NCI-H526 (cell line): ENCODE results near the gene NSG1.

Experiments used
- DNase-seq, 2 experiments: peaks; one replicate each; lab custom pipeline; 2025; lab: John Stamatoyannopoulos, UW

NSG1 gene

GRCh38 chr4:4374388-4375098, 12.4 kb upstream of the NSG1 start:
- DNase-seq, result no peak

DNA sequence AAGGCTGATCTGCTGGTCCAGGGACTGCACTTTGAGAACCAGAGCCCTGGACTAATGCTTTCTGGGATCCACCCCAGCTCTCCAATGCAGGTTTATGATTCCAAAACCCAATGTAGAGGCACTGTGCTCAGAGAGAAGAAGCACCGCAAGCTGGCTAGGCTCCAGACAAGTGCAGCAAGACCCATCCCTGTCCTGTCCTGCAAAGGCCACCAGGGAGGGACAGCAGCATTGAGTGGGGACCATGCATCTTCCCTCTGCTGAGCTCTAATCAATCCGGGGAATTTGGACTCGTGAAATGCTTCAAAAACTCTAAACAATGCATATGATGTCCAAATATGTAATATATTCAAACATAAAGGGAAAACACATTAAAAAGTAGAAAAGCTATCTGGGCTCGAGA, 10.8 kb upstream of the NSG1 start:
- no peak for DNase-seq

- no peak for DNase-seq
These were observed 9.7 kb upstream of the NSG1 start for GRCh38 chr4:4377191-4377590.

- DNase-seq, result no peak
These were observed 9.0 kb upstream of the NSG1 start for GRCh38 chr4:4377732-4378460.

- DNase-seq, result no peak
These were observed 7.3 kb upstream of the NSG1 start for GRCh38 chr4:4379540-4380087.

- DNase-seq, result no peak
These were observed 3.8 kb upstream of the NSG1 start for GRCh38 chr4:4383085-4383484.

- peak; percentile 12 to 75 for DNase-seq
These were observed 2.1 kb upstream of the NSG1 start for GRCh38 chr4:4384837-4385236.

DNA sequence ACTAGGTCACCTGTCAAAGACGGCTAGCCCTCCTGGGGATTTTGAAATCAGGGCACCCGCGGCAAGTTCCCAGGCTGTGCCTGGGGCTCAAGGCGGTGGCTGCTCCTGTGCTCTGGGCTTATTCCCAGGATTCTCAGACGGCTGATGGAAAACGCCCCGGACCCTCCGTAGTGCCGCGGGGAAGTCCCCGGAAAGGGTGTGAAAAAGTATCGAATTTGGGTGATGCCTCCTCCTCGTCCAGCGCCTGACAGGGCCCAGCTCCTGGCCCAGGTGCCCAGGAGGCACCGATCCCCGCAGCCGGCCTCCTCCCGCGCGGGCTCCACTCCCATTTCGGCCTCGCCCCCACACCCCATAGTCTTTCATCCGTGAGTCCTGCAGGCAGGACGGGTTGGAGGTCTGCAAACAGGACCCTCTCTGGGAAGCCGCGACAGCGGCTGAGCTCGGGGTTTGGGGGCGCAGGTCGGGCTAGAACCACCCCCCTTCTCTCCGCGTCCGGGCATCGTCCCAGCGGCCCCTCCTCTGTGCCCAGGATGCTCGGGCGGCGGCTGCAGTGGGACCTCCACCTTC, 1.1 kb upstream of the NSG1 start:
- DNase-seq, result no peak

GRCh38 chr4:4386296-4386735, 586 bp upstream of the NSG1 start:
- DNase-seq, result peak; percentile 68 to 87

GRCh38 chr4:4387531-4388310, 819 bp downstream of the NSG1 start:
- DNase-seq, result peak; percentile 37 to 74

- DNase-seq, result no peak
These were observed 1.4 kb downstream of the NSG1 start for GRCh38 chr4:4388311-4388790.

GRCh38 chr4:4388836-4389575, 2.1 kb downstream of the NSG1 start:
- DNase-seq, result no peak

DNA sequence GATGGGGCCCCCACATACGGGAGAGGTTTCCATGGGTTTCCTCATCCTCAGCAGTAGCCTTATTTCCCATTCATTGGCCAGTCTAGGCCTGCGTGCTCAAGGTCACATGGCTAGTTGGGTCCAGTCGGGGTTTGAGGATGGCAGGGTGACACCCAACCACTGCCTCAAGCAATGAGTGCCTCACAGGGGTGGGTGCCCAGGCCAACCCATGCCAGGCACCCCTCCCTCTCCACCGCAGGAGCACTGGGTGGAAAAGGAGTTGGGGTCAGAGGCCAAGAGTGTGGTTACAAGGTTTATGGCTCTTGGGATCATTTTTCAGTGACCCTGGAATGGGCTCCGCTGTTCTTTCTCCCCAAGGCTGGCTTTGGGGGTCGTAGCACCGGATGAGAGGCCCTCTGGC, 3.1 kb downstream of the NSG1 start:
- no peak for DNase-seq

DNA sequence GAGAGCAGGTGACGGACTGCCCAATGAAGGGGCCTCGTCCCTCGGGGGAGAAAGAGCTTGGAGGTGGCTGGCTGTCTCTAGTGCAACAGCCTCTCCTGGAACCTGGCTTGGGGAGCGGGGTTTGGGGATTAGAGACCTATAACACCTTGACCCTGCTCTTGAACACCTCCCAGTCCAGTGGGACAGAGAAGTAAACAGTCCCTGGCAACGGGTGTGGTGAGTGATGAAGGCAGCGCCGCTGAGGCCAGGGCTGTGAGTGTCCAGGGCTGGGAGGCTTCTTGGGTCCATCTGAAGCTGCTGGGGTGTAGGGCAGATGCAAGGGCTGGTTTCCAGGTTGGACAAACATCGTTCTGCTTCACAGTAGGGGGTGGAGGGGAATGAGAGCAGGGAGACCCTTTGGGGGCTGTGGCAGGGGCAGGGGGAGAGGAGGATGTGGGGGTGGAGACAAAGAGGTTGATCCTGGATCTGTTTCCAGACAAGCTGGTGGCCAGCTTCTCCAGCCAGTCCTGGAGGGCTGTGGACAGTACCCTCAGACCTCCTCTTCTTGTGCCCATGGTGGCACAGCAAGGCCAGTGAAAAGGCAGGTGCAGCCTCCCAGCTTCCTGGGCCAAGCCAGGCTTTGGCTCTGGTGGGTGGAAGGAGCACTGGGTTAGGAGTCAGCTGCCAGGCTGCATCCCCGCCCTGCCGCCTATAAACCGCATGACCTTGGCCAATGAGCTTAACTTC, 3.8 kb downstream of the NSG1 start:
- DNase-seq, result no peak

- no peak for DNase-seq
These were observed 5.0 kb downstream of the NSG1 start for GRCh38 chr4:4391866-4392265.

GRCh38 chr4:4392501-4393183, 5.7 kb downstream of the NSG1 start:
- no peak for DNase-seq

- DNase-seq, result no peak
These were observed 7.7 kb downstream of the NSG1 start for GRCh38 chr4:4394644-4395043.

DNA sequence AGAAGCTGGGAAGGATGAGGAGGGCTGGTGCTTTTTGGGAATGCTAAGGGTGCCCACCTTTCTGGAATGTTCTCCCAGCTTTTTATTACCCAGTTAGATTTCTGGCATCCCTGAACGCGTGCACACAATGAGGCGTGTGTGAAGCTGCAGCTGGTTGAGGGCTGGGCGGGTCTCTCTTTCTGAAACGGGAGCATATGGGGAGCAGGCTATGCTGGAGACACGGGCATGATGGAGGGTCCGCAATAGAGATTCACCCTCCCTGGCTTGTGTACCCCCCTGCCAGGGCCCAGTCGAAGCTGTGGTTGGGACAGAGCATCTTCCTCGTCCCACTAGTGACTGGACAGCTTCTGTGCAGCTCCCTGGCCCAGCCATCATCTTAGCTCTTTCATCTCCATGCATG, 8.5 kb downstream of the NSG1 start:
- no peak for DNase-seq

GRCh38 chr4:4395849-4396627, 9.1 kb downstream of the NSG1 start:
- peak; percentile 11 to 59 for DNase-seq
